Measurements from ENCODE around the gene TSHR.

TSHR gene

GRCh38 chr14:81144824-81145603 is 189.6 kb downstream of the TSHR start:
- DNase-seq, result no peak

- no peak for DNase-seq
Measured at GRCh38 chr14:81147140-81147897, 191.9 kb downstream of the TSHR start.

- DNase-seq, result no peak
Measured at GRCh38 chr14:81148635-81149034, 193.2 kb downstream of the TSHR start.

- no peak for DNase-seq
Measured at GRCh38 chr14:81153187-81153586, 197.8 kb downstream of the TSHR start.

- peak in 1 of 2 donors; percentile 66 for DNase-seq
Measured at GRCh38 chr14:81157431-81157830, 202.0 kb downstream of the TSHR start.

- no peak for DNase-seq
Measured at GRCh38 chr14:81161088-81161487, 205.7 kb downstream of the TSHR start.

GRCh38 chr14:81161749-81162148 is 206.3 kb downstream of the TSHR start:
- no peak for DNase-seq

GRCh38 chr14:81162941-81163340 is 207.5 kb downstream of the TSHR start:
- peak in 1 of 2 donors; percentile 48 for DNase-seq

- peak in 1 of 2 donors; percentile 31 for DNase-seq
Measured at GRCh38 chr14:81164167-81164774, 208.8 kb downstream of the TSHR start.

GRCh38 chr14:81165188-81165587 is 209.8 kb downstream of the TSHR start:
- DNase-seq, result no peak

- no peak for DNase-seq
Measured at GRCh38 chr14:81166121-81166520, 210.7 kb downstream of the TSHR start.

GRCh38 chr14:81169267-81169666 is 213.8 kb downstream of the TSHR start:
- DNase-seq, result no peak

- peak; percentile 33 to 68 for DNase-seq
Measured at GRCh38 chr14:81169711-81170103, 214.3 kb downstream of the TSHR start.

- peak; percentile 74 to 76 for DNase-seq
Measured at GRCh38 chr14:81170104-81170828, 214.8 kb downstream of the TSHR start.

- DNase-seq, result no peak
Measured at GRCh38 chr14:81170829-81171195, 215.4 kb downstream of the TSHR start.

GRCh38 chr14:81172353-81172752 is 216.9 kb downstream of the TSHR start:
- DNase-seq, result no peak

- DNase-seq, result no peak
Measured at GRCh38 chr14:81172881-81173280, 217.5 kb downstream of the TSHR start.

GRCh38 chr14:81176241-81176640 is 220.8 kb downstream of the TSHR start:
- peak in 1 of 2 donors; percentile 42 for DNase-seq

- no peak for DNase-seq
Measured at GRCh38 chr14:81177225-81177624, 221.8 kb downstream of the TSHR start.

- no peak for DNase-seq
Measured at GRCh38 chr14:81178063-81178462, 222.6 kb downstream of the TSHR start.

- DNase-seq, result no peak
Measured at GRCh38 chr14:81179631-81180030, 224.2 kb downstream of the TSHR start.

- DNase-seq, result no peak
Measured at GRCh38 chr14:81187832-81188522, 232.6 kb downstream of the TSHR start.

GRCh38 chr14:81192594-81192993 is 237.2 kb downstream of the TSHR start:
- DNase-seq, result no peak
